HUDEP-2 (cell line): ENCODE data around the gene RCOR1.

ENCODE experiments used
- DNase-seq, 76 experiments: peaks; one replicate each; lab custom pipeline; 2025; ENCODE audit not compliant: unreplicated experiment in 76 of 76; lab: John Stamatoyannopoulos, UW

RCOR1 gene

GRCh38 chr14:102591944-102592762 is at the start of gene RCOR1:
RCOR1 (plus strand) TSS chr14:102592649; CDS start chr14:102592887, 238 bp downstream.
- DNase-seq = peak in 75 of 76 experiments; percentile 52 to 98 (median 95)

- no peak for DNase-seq
These were observed 48.3 kb upstream of the RCOR1 start for GRCh38 chr14:102544046-102544746.

- DNase-seq = peak in 41 of 76 experiments; percentile 2 to 74 (median 37)
These were observed 47.5 kb upstream of the RCOR1 start for GRCh38 chr14:102544747-102545460.

- DNase-seq = peak in 13 of 76 experiments; percentile 12 to 46 (median 27)
These were observed 46.8 kb upstream of the RCOR1 start for GRCh38 chr14:102545461-102546265.

- DNase-seq = no peak
These were observed 43.7 kb upstream of the RCOR1 start for GRCh38 chr14:102548616-102549240.

DNA sequence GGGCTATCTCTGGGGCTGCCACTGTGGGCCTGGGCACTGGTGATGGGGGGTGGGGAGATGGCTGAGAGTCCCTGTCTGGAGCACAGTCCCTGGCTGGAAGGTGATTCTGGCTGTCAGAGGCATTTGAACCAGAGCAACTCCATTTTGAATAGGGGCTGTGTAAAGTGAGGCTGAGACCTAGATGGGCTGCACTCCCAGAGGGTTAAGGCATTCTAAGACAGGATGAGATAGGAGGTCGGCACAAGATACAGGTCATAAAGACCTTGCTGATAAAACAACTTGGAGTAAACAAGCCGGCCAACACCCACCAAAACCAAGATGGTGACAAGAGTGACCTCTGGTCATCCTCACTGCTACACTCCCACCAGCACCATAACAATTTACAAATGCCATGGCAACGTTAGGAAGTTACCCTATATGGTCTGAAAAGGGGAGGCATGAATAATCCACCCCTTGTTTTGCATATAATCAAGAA is 41.5 kb upstream of the RCOR1 start:
- DNase-seq = peak in 1 of 76 experiments; percentile 14

DNA sequence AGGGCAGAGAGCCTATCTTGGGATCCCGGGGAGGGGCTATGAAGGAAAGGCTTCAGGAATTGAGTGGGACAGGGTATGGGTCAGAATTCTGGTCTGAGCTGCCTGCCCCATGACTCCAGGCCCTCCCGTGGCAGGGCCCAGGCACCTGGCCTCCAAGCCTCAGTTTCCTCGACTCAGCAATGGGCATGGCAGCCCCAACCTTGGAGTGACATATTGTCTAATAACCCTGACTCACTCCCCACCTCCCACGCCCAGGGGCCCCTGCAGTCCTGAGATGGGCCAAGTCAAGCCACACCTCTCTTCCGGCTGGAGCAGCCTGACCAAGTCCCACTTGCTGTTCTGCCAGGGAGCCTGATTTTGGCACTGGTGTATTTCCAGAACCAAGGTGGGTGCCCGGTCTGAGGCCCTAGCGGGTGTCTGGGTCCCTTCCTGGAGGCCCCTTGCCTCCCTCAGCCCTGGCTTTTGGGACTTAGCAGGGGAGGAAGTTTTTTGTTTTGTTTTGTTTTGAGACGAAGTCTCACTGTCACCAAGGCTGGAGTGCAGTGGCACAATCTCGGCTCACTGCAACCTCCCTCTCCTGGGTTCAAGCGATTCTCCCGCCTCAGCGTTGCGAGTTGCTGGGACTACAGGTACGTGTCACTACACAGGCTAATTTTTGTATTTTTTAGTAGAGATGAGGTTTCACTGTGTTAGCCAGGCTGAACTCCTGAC is 40.3 kb upstream of the RCOR1 start:
- DNase-seq = peak in 71 of 76 experiments; percentile 17 to 88 (median 65)

DNA sequence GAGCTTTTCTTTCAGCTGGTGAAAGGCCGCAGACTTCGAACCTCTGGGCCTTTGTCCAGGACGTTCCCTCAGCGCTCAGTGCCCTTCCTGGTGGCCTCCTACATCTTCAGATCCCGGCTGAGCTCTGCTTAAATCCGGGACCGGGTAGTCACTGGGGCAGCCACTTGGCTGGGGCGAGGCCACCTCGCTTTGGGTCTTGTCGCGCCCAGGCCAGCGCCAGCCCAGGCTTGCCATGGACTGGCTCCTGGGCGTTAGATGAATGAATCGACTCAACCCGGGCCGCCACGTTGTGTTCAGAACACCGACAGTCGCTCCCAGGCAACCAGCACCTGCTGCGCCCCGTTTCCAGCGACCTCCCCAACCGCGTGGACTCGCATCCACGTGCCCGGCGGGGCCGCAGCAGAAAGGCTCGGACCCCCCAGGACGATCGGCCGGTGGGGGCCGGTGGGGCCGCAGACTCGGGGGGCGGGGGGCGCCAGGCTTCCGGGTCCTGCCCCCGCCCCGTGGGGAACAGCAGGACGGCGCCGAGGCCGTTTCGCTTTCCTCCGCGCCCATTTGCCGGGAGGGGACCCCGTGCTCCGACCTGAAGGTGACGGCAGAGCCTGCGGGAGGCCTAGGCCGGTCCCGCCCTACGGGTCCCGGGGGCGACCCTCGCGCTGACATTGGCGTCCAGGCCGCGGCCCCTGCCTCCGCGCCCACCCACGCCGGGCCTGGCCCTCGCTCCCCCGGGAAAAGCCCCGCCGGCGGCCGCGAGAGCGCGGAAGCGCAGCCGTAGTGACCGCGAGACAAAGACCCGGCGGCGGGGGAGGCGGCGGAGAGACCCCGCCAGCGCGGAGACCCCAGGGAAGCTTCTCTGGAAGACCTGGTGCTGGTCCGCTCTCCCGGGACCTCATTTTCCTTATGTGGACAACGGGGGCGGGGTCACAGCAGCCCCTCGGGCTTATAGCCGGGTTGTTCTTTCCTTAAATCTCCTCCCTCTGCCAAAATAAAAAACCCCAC is 37.3 kb upstream of the RCOR1 start:
- peak in 3 of 76 experiments; percentile 9 to 22 (median 12) for DNase-seq

DNA sequence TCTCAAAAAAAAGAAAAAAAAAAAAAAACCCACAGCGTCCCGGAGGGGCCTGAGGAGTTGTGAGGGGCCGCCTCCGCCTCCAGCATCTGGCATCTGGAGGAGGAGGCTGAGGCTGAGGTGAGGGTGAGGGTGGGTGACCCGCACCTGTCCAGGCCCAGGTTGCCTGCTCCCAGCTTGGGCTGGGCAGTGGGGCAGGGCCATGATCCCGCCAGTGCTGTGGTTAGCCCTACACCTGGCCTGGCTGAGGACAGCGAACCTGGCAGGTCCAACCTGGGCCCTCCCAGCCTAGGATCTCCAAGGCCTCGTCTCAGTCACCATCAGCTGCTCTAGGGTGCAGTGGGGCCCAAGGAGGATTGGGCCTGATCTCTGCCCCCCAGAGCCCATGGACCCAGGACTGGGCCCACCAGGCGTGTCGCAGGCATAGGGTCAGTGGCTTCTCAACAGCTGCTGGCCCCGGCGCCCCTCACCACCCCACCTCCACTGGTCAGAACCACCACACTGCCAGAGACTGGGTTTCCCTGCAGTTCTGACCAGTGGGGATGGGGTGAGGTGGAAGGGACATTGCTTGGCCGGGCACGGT is 36.3 kb upstream of the RCOR1 start:
- no peak for DNase-seq

GRCh38 chr14:102557434-102558226 is 34.8 kb upstream of the RCOR1 start:
- DNase-seq = no peak

DNA sequence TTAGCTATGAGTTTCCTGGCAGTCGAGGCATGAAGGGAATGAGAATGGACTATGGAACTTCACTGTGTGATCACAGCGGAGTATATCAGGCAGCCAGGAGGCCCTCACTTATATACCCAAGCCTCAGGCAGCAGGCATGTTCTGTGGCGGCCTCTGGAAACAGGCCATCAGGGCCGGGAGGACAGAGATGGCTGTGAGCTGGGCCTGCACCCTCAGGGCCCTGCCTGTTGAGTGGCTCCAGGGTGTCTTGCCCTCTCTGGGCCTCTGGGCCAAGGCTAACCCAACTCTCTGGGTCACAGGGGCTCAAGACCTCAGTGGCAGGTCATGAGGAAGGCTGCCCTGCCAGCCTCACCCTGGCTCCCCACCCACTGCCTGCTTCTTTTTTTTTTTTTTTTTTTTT is 33.9 kb upstream of the RCOR1 start:
- DNase-seq = no peak

DNA sequence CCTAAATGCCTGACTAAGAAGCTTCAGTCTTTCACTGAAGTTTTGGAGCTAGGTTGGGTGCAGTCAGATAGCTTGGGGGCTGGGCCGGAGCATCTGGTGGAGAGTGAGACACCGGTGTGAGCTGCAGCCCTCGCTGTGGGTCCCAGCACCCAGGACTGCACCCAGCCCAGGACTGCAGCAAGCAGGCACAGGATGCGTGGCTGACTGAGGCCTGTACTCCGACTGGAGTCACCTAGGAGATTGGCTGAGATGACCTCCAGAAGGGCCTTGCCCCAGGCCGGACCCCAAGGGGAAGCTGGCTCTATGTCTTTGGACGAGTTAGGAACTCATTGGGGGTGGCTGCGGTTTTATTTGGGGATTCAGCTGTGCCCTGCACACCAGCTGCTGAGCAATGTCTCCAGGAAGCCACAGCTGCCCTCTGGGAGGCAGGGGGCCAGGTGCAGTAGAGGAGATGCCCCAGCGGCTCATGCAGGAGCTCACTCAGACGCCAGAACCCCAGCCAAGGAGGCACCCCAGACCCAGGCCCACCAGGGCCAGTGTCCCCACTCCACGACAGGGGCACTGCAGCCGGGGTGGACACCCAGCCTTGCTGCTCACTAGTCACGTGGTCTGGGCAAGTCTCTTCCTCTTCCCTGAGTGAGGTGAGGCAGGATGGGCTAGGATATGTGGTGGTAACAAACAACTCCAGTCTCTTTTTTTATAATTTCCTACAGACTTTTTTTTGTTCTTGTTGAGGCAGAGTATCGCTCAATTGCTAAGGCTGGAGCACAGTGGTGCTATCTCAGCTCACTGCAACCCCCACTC is 31.8 kb upstream of the RCOR1 start:
- no peak for DNase-seq

GRCh38 chr14:102565331-102565887 is 27.0 kb upstream of the RCOR1 start:
- DNase-seq = no peak

- no peak for DNase-seq
These were observed 26.5 kb upstream of the RCOR1 start for GRCh38 chr14:102565959-102566358.

DNA sequence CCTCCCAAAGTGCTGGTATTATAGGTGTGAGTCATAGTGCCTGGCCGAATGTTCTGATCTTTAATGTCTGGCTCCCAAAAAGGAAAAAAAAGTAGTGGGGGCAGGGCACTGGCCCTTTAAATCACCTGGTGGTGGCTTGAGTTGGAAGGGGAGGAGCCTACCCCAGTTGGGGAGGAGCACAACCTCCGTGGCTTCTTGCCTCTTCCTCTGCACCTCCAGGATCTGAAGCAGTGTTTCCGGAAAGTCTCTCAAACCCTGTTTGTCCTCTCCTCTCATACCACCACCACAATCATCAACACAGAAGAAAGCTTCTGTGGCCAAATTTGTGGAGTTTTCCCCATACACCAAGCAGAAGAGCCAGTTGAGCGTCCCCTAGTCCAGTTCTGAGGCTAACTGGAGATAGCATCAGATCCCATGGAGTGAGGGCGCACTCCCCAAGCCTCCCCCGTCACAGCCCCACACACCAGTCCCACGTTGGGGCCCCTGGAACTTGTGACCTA is 24.3 kb upstream of the RCOR1 start:
- DNase-seq = peak in 1 of 76 experiments; percentile 26
